ENCODE results near the gene GALT.

GRCh38 chr9:34690983-34691935 lies 44.8 kb downstream of the GALT start, which contains the start of gene CCL19:
- TF ChIP-seq CTCF (conservative IDR thresholded peaks at IDR 0.05; ENCODE audit: low read depth, low read length), result no peak
- no peak for TF ChIP-seq EZH2 (IDR thresholded peaks at IDR 0.05; ENCODE audit: borderline replicate concordance, low read depth, low read length, poor library complexity, severe bottlenecking)

Measured in A673 (cell line).